HG02610 (cell line): ENCODE measurements around the gene ADGRB3.
"Not testable (repeated sequence)": the region's sequence is repeated elsewhere in the genome, so short reads cannot be mapped to it uniquely, and the experiment has no call there.

Experiments
- ATAC-seq: cut with Tn5 transposase; IDR thresholded peaks from one replicate; pipeline ENCODE4 v1.9.1; 2021; ENCODE audit warnings: mild to moderate bottlenecking, moderate library complexity; ENCODE audit not compliant: unreplicated experiment

The ADGRB3 gene

DNA sequence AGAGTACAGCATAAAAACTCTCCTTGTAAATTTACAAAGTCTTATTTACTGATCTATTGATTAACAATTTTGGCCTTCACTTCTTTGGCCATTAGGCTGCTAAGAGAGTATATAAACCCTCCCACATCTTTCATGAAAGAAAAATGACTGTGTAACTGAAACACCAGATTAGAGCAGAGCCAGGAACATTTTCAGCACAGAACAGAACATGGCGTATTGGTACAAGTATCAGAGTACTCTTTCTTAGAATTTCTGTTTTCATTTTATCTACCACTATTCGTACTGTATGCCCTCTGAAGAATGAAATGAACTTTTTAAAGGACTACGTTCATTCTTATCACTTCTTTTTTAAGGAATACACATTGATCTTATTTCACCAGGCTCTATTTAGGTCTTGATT, 550.2 kb downstream of the ADGRB3 start:
- no peak for ATAC-seq

DNA sequence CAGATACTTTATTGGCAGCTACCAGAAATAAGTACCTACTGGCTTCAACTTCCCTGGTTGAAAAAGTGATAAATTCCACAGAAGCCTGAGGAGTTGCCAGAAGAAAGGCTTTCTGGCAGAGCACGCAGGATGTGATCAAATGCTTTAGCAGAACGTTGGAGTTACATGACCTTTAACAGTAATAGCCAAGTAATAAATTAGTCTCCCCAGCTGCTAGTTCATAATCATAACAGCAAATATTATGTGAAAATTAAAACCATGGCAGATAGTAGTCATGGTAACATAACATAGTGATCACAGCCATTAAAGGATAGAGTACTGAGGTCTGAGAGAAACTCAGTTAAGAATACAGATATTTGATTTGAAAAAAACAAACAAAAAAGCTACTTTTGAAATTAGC, 567.7 kb downstream of the ADGRB3 start:
- ATAC-seq, result no peak

- no peak for ATAC-seq
These were observed 581.0 kb downstream of the ADGRB3 start for GRCh38 chr6:69216127-69216526.

DNA sequence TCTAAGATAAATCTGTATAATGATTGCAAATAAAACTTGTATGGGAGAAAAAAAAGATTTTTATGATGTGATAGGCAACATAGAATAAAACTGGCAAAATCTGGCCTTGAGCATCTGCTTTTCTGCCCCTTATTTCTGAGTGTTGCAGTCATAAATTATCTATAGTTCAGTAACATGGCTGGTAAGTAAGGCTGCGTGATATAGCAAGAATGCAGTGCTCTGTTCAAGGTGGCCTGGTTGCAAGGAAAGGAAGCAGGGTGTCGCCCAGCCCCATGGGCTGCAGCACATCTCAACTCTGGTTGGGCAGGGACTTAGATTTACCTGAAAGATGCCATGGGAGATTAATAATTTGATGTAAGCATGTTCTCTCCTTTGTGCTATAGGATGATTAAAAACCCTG, 582.3 kb downstream of the ADGRB3 start:
- ATAC-seq, result no peak

DNA sequence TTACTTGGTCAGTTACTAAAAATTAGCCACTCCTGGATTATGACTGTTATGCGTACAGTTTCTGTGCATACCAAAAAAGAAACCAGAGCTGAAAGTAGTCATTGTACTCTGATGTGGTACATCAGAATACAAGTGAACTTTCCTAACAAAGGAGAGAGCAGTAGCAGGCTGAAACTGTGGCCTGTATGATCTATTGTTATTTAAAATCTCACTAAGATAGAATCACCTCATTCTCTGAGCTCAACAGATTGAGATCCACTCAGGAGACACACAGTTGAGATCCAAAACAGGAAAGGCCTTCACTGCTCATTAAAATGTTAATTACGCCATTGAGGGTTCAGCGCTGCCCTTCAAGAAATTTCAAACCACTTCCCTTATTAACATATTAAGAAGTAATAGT, 585.3 kb downstream of the ADGRB3 start:
- peak; percentile 40 for ATAC-seq

DNA sequence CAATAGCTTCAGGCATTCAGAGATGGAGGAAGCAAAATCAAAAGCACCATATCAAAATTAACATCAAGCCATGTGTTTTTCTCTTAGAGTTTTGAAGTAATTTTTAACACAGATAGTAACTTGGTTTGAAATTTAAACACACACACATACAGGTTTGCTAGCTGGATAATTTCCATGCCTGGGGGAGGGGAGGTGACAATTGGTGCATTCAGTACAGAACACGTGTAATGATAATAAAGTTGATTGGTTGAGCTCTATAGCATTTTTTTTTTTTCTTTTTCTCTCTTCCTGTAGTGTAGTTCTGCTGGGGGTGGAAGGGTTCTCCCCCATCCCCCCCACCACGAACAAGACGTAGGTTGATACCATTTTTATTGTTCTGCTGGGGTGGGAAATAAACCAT, 596.9 kb downstream of the ADGRB3 start:
- no peak for ATAC-seq

DNA sequence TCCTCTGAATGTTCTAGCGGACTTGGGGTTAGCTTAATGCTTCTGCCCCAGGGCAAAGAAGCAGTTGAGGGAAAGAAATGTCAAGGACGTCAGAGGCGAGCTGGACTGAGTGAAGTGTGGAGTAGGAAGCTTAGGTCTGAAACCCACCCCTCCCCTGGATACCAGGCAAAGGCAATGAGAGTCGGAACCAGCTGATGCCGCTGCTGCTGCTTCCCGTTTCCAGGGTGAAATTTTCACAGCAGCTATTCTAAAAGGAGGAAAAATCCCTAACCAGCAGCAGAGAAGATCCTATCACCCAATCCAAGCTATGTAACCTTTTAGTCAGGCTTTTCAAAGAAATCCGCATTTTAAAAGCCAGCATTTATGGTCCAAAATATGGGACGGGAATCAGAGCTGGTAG, 597.4 kb downstream of the ADGRB3 start:
- no peak for ATAC-seq

GRCh38 chr6:69232911-69233448, 597.9 kb downstream of the ADGRB3 start:
- peak; percentile 90 for ATAC-seq

DNA sequence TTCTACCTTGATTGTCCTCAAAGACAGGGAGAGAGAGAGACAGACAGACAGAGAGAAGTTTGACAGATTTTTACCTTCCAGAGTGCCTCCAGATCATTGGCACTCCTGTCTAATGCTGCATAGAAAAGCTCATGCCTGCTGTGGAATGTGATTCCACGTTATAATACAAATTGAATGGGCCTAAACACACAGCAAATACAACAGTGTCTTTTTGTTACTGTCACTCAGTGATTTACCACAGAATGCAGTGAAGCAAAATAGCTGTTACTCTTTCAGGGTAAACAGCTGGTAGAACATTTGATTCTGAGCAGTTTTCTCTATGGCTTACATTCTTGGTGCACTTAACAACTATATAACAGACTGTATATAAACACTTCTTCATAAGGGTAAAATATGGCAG, 603.0 kb downstream of the ADGRB3 start:
- no peak for ATAC-seq

- ATAC-seq, result no peak
These were observed 611.9 kb downstream of the ADGRB3 start for GRCh38 chr6:69246983-69247382.

- ATAC-seq, result no peak
These were observed 625.9 kb downstream of the ADGRB3 start for GRCh38 chr6:69261010-69261409.

- no peak for ATAC-seq
These were observed 628.2 kb downstream of the ADGRB3 start for GRCh38 chr6:69263297-69263696.

DNA sequence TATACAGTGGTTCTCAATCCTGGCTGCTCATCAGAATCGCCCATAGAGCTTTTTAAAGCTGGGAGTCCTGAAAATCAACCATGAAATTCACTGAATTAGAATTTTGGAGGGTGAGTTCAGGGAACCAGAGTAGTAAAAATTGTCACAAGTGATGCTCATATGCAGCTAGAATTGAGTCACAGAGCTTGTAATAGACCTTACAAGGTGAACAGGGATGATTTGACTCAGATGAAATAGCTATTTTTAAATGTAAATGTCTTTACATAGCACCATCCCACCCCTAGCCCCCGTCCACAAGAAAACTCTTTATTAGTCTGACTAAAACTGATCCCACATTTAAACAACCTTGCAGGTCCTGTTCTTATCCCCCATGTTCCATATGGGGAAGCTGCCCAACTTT, 630.0 kb downstream of the ADGRB3 start:
- ATAC-seq, result peak; percentile 51

DNA sequence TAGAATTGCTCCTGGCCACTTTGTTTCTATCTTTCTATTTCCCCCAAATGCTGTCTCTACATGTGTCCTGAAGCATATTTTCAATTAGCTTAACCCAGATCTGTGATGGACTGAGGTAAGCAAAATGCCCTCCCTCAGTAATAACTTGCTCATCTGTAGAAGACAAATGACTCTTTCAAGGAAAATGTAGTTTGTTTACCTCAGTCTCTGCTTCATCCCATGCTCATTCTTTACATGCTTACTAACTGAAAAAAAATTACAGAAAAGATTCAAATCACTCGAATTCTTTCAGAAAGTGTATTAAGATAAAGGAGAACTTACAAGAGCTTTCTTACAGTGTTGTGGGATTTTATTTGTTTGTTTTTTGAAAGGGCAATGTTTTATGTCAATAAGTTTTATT, 630.6 kb downstream of the ADGRB3 start:
- no peak for ATAC-seq

GRCh38 chr6:69276204-69276603, 641.1 kb downstream of the ADGRB3 start:
- no peak for ATAC-seq

GRCh38 chr6:69279805-69280204, 644.7 kb downstream of the ADGRB3 start:
- ATAC-seq, result no peak

- no peak for ATAC-seq
These were observed 645.8 kb downstream of the ADGRB3 start for GRCh38 chr6:69280858-69281257.

GRCh38 chr6:69284176-69284730, 649.2 kb downstream of the ADGRB3 start:
- ATAC-seq, result no peak

- no peak for ATAC-seq
These were observed 650.0 kb downstream of the ADGRB3 start for GRCh38 chr6:69285054-69285453.

DNA sequence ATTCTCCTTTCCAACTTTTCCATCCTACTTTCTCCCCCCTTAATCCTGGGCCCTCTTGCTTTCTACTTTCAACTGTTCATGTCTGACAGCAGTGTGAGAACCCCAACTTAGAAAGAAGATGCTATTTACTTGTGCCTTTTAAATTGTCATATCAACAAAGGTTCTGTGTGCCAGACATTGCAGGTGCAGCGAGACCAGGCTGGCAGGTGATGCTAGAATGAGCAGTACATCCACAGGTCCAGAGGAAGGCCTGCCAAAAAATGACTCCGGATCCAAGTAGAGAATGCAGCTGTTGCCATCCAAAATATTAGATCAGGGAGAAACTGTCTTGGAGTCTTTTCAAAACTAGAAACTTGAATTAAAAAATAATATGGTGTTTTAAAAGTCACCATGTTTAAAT, 651.2 kb downstream of the ADGRB3 start:
- no peak for ATAC-seq

DNA sequence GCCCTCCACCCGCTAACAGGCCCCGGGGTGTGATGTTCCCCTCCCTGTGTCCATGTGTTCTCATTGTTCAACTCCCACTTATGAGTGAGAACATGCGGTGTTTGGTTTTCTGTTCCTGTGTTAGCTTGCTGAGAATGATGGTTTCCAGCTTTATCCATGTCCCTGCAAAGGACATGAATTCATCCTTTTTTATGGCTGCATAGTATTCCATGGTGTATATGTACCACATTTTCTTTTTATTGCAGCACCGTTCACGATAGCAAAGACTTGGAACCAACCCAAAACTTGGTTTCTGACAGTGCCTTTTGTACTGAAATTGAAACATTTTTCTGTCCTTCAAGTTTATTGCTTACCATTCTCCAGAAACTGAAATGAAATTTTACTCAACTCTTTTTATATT, 653.1 kb downstream of the ADGRB3 start:
- not testable (repeated sequence) for ATAC-seq

GRCh38 chr6:69289689-69290495, 654.8 kb downstream of the ADGRB3 start:
- ATAC-seq, result no peak
